ENCODE data around the gene ZBTB3.

Gene ZBTB3

GRCh38 chr11:62753736-62754603 is at the start of gene ZBTB3:
Gene ZBTB3, minus strand, starts transcription at chr11:62754160. Its CDS starts 496 bp downstream, at chr11:62753664.
- peak; percentile 99 for DNase-seq

DNA sequence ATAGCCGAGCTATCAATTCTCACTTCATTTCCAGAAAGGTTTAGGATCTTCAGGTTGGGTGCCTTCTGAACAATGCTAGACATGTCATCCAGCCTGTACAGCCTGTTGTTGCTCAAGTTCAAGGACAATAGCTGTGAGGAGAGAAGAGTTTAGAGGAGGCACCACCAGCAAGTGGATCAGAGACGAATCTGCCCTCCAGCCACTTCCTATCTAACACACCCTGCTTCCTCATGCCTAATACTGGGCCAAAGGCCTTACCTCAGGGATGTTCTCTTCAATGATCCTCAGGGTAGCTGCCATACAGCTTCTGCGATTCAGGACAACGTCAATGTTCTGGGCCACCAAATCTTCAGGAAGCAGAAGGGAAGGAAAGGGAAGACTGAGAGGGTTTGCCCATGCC is 47.1 kb upstream of the ZBTB3 start:
- DNase-seq, result no peak

GRCh38 chr11:62799486-62799885 is 45.5 kb upstream of the ZBTB3 start:
- no peak for DNase-seq

DNA sequence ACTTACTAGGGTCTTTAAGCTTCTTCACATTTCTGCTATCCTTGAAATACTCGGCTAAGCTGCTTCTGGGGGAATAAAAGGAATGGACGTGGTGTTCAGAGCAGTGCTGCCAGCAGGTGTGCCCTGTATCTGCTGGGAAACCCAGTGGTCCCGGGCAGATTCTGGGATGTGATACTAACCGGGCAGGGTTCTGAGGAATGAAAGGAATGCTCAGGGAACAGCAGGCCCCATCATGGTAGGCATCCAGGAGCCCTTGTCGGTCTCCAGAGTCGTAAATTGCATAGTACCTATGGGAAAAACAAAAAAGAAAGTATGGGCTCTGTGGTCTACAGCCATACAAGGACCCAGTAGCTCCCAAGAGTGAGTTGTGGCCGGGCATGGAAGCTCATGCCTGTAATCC is 42.3 kb upstream of the ZBTB3 start:
- no peak for DNase-seq

DNA sequence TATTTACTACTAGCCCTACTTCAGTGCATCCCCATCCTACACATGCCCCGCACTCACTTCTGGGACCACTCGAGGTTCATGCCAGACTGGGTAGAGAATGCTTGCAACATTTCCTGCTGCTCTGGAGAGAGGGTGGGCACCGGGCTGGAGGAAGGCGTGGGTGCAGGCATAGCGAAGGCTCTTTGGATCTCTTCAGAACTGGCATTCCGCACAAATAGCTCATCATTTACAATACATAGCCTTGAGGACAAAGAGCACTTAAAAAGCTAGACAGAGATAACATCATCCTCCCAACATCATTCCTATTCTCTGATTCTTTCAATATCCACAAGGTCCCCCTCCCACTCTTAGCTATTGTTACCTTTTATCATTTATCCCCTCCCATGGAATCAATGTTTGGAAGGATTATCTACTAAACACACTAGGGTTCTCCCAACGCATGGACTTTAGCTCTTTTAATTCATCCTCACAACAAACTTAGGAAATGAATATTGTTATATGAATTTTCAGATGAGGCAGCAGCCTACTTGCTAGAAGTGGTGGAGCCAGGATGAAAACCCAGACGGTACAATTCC is 40.3 kb upstream of the ZBTB3 start:
- no peak for DNase-seq

GRCh38 chr11:62792202-62792575 is 38.2 kb upstream of the ZBTB3 start:
- no peak for DNase-seq

- peak; percentile 89 for DNase-seq
Observed at GRCh38 chr11:62791501-62792201, 37.7 kb upstream of the ZBTB3 start, which contains the start of gene TMEM223. Gene TMEM223, minus strand, starts transcription at chr11:62792006. Its CDS starts 12 bp downstream, at chr11:62791994.

DNA sequence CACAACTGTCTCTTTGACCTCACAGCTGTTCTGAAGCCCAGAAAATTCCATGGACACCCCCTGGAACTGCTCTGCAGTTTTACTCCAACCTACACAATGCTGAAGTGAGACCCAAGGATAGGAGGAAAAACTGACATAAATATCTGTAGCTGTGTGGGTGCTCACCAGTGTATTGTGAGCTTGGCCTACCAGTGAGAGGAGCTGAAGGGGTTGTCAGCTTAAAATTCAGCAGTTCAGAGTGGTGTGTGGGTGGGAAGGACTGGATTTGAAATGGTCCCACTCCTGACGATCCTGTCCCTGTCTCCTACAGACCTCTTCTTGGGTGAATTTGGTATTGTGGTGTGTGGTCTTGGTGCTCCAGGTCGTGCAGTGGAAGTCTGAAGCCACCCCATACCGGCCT is 35.6 kb upstream of the ZBTB3 start:
- DNase-seq, result no peak

GRCh38 chr11:62788991-62789390 is 35.0 kb upstream of the ZBTB3 start:
- no peak for DNase-seq

GRCh38 chr11:62787005-62787759 is 33.2 kb upstream of the ZBTB3 start, which contains the start of gene TMEM179B:
Gene TMEM179B, plus strand, starts transcription at chr11:62787402. Its CDS starts 30 bp downstream, at chr11:62787432.
- DNase-seq, result peak; percentile 97

DNA sequence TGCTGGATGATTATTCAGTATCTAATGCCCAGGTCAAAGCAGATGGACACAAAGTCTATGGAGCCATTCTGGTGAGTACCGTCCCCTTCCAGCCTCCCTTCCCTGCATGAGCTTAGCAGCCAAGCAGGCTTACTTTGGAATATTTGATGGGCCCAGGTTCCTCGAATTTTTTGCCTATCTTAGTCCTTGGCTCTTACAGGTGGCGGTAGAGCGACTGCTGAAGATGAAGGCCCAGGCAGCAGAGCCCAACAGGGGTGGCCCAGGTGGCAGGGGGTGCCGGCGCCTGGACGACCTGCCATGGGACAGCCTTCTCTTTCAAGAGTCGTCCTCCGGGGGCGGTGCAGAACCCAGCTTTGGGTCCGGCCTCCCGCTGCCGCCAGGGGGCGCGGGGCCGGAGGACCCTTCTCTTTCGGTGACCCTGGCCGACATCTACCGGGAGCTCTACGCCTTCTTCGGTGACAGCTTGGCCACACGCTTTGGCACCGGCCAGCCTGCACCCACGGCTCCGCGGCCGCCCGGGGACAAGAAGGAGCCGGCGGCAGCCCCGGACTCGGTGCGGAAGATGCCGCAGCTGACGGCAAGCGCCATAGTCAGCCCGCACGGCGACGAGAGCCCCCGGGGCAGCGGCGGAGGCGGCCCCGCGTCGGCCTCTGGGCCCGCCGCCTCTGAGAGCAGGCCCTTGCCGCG is 32.5 kb upstream of the ZBTB3 start:
- peak; percentile 82 for DNase-seq

DNA sequence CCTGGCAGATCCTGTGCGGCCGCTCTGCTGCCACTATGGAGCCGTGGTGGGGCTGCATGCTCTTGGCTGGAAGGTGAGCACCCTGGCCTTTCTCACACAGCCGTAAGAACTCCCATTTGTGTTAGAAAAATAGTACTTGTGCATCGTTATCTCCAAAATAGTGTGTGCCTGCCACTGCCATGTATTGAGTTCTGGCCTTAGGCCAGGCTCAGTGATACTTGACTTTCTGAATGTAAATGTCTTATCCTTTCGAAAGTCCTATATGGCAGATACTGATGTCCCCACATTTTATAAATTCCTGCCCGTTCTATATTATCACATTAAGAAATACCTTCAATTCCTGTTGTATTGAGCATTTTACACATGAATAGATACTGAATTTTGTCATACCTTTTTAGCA is 28.8 kb upstream of the ZBTB3 start:
- no peak for DNase-seq

- DNase-seq, result no peak
Observed at GRCh38 chr11:62778441-62778840, 24.5 kb upstream of the ZBTB3 start.

GRCh38 chr11:62777389-62777788 is 23.4 kb upstream of the ZBTB3 start:
- DNase-seq, result no peak

DNA sequence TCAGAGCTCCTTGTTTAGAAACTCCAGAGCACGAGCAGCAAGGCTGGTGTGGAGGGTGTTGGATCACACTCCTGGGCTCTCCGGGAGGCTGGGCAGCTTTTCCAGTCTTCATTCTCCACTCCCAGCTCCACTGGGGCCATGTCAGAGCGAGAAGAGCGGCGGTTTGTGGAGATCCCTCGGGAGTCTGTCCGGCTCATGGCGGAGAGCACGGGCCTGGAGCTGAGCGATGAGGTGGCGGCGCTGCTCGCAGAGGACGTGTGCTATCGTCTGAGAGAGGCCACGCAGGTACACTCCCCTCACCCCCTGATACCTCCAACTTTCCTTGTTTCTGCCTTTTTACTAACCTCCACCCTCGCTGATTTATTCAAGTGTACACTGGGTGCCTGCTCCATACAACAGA is 21.7 kb upstream of the ZBTB3 start:
- DNase-seq, result no peak

DNA sequence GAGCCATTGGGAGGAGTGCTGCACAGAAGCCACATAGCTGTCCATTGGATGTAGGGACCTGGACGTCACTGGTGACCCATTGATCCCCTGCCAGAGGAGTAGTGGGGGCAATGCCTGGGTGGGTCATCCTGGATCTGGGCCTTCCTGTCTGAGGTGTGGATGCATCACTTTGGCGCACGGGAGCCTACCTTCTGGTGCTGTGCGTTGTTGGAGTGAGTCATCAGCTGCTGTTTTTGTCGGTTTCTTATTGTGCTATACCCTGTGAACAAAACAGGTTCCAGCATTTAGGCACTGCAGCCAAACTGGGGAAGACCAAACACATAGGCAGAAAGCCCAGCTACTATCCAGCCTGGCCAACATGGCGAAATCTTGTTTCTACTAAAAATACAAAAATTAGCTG is 20.4 kb upstream of the ZBTB3 start:
- no peak for DNase-seq

DNA sequence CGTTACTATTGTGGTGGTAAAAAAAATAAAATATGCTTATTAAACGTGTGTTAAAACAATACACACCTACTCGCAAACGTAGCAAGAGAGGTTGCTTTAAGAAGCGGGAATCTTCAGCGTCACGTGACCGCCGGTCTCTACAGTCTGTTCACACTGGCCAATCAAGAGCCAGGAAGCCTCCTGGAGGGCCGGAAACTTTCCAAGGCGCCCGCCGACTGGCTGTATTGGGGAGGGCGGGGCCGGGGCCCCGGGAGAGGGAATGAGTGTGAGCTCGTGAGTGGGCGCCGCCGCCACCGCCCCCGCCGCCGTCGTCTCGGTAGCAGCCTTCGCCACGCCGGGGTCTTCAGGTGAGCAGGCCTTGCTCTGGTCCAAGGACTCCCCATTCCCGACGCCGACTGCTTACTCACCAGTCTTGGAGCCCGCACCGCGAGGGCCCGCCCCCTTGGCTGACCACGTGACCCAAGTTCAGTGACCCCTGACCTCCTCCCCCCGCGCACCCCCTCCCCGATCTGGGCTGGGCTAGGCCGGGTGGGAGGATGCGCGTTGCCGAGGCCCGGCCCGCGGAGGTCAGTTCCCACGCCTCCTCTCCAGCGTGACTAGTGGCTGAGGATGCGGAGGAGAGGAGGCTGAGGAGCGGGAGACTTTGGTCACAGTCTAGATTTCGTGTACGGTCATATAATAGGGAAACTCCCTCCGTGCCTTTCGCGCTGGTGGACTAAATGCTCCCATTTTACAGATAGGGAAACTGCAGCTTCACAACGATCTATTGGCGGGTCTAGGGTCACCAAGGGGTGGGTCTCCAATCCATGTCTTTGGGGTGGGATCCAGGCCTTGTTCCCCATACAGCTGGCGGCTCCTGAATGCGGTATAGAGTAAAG is 17.4 kb upstream of the ZBTB3 start, which contains the start of gene TAF6L:
TAF6L (plus strand) TSS at position 253 of the 878 bp plus-strand sequence. CDS start 4,388 bp downstream, outside the sequence.
- DNase-seq, result peak; percentile 98

DNA sequence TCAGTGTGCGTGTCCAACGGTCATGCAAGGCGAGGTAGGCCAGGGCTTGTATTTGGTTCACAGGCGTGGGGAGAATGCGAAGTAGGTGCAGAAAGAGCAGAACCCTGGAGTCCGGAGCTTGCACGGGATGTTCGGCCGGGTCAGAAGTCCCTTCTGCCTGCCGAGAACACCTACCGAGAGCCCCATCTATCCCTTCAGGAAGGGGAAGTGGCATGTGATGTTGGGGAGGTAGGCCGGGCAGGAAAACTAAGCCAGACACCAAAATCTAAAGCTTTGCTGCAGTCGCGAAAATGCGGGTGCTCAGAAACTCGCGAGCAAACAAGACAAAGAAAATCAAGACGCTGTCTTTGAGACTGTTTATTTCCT is 16.8 kb upstream of the ZBTB3 start:
- DNase-seq, result peak; percentile 50

GRCh38 chr11:62760867-62761227 is 6.9 kb upstream of the ZBTB3 start:
- DNase-seq, result peak; percentile 7

GRCh38 chr11:62757846-62758788 is 4.2 kb upstream of the ZBTB3 start:
- DNase-seq, result no peak

All from NCI-H345 (cell line).